ENCODE data around the gene EHD2.
"Not testable (repeated sequence)": the region's sequence is repeated elsewhere in the genome, so short reads cannot be mapped to it uniquely, and the experiment has no call there.

EHD2 gene
- 0 to 0.04 (median 0) reads per million in 3 experiments for total RNA-seq

GRCh38 chr19:47713046-47714021 is at the start of gene EHD2:
TSS of gene EHD2 (plus strand) at chr19:47713422. CDS start at chr19:47716613, 3,191 bp downstream.
- DNase-seq, result peak; percentile 12

GRCh38 chr19:47663435-47663910 is 49.7 kb upstream of the EHD2 start:
- no peak for DNase-seq

GRCh38 chr19:47663911-47664771 is 49.1 kb upstream of the EHD2 start:
- no peak for DNase-seq

- not testable (repeated sequence) for DNase-seq
These were observed 44.7 kb upstream of the EHD2 start for GRCh38 chr19:47668556-47668955.

GRCh38 chr19:47670736-47671135 is 42.5 kb upstream of the EHD2 start:
- DNase-seq, result no peak

- DNase-seq, result no peak
These were observed 41.7 kb upstream of the EHD2 start for GRCh38 chr19:47671499-47671898.

- no peak for DNase-seq
These were observed 39.8 kb upstream of the EHD2 start for GRCh38 chr19:47673426-47673825.

- DNase-seq, result no peak
These were observed 38.7 kb upstream of the EHD2 start for GRCh38 chr19:47674548-47674947.

- DNase-seq, result no peak
These were observed 38.0 kb upstream of the EHD2 start for GRCh38 chr19:47675271-47675670.

- no peak for DNase-seq
These were observed 37.4 kb upstream of the EHD2 start for GRCh38 chr19:47675859-47676258.

- no peak for DNase-seq
These were observed 36.4 kb upstream of the EHD2 start for GRCh38 chr19:47676811-47677210.

- DNase-seq, result no peak
These were observed 33.8 kb upstream of the EHD2 start for GRCh38 chr19:47679251-47679900.

- no peak for DNase-seq
These were observed 33.0 kb upstream of the EHD2 start for GRCh38 chr19:47679922-47680857.

- no peak for DNase-seq
These were observed 32.3 kb upstream of the EHD2 start for GRCh38 chr19:47680858-47681332.

- no peak for DNase-seq
These were observed 31.8 kb upstream of the EHD2 start for GRCh38 chr19:47681388-47681787.

- DNase-seq, result no peak
These were observed 31.3 kb upstream of the EHD2 start for GRCh38 chr19:47681936-47682335.

- DNase-seq, result no peak
These were observed 30.3 kb upstream of the EHD2 start for GRCh38 chr19:47682939-47683338.

- no peak for DNase-seq
These were observed 26.4 kb upstream of the EHD2 start for GRCh38 chr19:47686679-47687450.

- DNase-seq, result no peak
These were observed 25.3 kb upstream of the EHD2 start for GRCh38 chr19:47687906-47688305.

GRCh38 chr19:47691090-47691489 is 22.1 kb upstream of the EHD2 start:
- DNase-seq, result no peak

GRCh38 chr19:47691782-47692181 is 21.4 kb upstream of the EHD2 start:
- DNase-seq, result no peak

All from central memory CD4-positive, alpha-beta T cell (primary cell).